ENCODE measurements around the gene SLC39A11. TPM values are rescaled to one million over a fixed set of nuclear protein-coding genes. Genes with fewer than 3 reads are reported as not detected.

The SLC39A11 gene
- total RNA-seq, 6 donors from 2014 or later: 16.3 to 57.6 (median 29.5) TPM

DNA sequence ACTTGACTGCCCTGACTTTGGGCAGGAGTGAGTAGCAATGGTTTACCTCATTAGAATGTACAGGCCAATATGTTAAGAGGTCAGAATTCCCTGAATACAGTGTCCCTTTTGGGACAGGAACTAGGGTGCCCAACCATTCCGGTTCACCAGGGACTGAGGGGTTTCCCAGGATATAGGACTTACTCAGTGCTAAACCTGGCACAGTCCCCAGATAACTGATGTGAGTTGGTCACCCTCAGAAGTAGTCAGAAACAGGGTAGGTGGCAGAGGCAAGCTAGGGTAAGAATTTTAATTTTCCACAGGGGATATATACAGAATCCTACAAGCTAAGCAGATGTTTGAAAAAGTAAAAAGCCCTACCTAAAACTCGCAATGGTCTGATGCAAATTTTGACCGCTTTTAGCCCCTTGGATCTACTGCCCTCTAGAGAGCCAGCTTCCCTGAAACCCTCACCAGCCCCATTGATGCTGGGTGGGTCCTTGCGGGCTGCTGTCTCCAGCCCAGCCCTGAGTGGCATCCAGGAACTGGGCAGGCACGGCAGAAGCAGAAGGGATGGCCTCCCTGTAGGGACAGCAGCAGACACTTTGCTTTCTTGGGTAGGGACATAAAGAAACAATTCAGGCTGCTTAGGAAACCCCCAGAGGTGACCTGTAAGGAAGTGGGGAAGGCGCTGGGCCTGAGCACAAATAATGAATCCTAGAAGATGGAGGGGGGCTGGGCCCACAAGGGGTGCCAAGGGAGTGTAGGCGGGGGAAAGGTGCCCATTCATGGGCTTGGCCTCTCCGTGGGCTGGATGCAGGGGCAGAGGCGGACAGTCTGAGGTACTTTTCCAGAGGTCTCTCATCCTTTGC, 434.8 kb downstream of the SLC39A11 start:
- ATAC-seq (ENCODE audit: low FRiP score in 2 of 2) (peak in 1 of 2 donors; percentile 21), DNase-seq (no peak)
- Histone ChIP-seq H3K4me3 (no peak overlapping the region), H3K27me3 (no peaks in the 10 kb centered on the region), H3K36me3 (no peaks in the 10 kb centered on the region), H3K9me3 (no peaks in the 10 kb centered on the region), H3K4me1 (no peaks in the 10 kb centered on the region), H3K27ac (no peak overlapping the region)
- 81 to 93% methylated on average over 9 of the region's 9 CpGs for WGBS, 2 donors
- TF ChIP-seq EP300 (IDR thresholded peaks at IDR 0.05) (no peak), POLR2A (IDR thresholded peaks at IDR 0.05) (no peak), POLR2AphosphoS5 (IDR thresholded peaks at IDR 0.05) (no peak)
- TF ChIP-seq, protein P1, sequence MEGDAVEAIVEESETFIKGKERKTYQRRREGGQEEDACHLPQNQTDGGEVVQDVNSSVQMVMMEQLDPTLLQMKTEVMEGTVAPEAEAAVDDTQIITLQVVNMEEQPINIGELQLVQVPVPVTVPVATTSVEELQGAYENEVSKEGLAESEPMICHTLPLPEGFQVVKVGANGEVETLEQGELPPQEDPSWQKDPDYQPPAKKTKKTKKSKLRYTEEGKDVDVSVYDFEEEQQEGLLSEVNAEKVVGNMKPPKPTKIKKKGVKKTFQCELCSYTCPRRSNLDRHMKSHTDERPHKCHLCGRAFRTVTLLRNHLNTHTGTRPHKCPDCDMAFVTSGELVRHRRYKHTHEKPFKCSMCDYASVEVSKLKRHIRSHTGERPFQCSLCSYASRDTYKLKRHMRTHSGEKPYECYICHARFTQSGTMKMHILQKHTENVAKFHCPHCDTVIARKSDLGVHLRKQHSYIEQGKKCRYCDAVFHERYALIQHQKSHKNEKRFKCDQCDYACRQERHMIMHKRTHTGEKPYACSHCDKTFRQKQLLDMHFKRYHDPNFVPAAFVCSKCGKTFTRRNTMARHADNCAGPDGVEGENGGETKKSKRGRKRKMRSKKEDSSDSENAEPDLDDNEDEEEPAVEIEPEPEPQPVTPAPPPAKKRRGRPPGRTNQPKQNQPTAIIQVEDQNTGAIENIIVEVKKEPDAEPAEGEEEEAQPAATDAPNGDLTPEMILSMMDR (IDR thresholded peaks at IDR 0.05): no peak

DNA sequence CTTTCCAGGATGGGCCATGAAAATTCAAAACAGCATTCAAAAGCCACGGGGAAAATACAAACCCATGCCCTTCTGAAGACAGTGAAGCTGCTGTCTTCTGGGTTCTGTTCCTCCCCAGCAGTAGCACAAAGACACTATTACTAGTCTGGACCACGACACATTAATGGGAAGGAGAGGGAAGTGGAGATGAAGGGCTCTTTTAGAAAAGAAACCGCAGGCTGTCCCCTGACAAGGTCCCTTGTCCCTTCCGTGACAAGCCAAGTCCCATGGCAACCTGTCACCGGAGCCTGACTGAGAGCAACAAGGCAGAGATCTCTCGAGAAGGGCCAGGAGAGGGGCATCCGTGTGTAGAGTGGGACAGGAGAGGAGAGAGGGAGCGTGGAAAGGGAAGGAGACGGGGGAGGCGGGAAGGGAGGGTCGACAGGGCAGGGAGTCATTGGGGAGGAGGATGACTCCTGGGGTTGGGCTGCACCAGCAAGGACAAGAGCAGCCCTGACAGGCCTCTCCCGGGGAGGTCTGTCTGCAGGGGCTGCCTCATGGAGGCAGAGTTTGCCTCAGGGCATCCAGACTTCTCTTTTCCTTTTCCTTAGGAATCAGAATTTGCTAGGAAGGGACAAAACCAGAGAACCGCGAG, 436.2 kb downstream of the SLC39A11 start:
- WGBS, 2 donors: 85 to 88% methylated on average over 14 of the region's 14 CpGs
- H3K27me3 ChIP-seq: no peaks in the 10 kb centered on the region
- no peak for ATAC-seq (ENCODE audit: low FRiP score in 2 of 2)
- no peaks in the 10 kb centered on the region for H3K4me1 ChIP-seq
- H3K4me3 ChIP-seq: no peak overlapping the region
- no peaks in the 10 kb centered on the region for H3K9me3 ChIP-seq
- H3K36me3 ChIP-seq: no peaks in the 10 kb centered on the region
- TF ChIP-seq POLR2A (IDR thresholded peaks at IDR 0.05) (no peak), POLR2AphosphoS5 (IDR thresholded peaks at IDR 0.05) (no peak), EP300 (IDR thresholded peaks at IDR 0.05) (no peak)
- TF ChIP-seq, protein P1 (IDR thresholded peaks at IDR 0.05): no peak
- no peak for DNase-seq
- no peak overlapping the region for H3K27ac ChIP-seq

DNA sequence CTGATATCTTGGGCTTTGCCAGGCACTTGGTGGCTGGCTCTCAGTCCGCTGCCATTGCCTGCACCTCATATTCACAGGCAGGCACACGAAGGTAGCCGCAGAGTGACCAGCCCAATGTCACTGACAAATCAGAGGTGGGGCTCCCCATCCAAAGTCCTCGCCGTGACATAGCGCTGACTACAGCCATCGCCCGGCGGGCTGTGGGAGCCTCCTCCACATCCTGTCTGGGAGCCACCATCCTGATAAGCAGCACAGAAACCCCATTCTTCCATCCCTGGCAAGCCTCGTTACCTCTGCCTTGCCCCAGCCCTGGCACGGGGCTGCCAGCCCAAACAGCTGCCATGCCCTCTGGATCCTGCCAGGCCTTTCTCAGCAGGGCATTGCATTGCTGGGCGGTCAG, 437.8 kb downstream of the SLC39A11 start:
- 91 to 93% methylated on average over 9 to 12 of the region's 12 CpGs for WGBS, 2 donors

DNA sequence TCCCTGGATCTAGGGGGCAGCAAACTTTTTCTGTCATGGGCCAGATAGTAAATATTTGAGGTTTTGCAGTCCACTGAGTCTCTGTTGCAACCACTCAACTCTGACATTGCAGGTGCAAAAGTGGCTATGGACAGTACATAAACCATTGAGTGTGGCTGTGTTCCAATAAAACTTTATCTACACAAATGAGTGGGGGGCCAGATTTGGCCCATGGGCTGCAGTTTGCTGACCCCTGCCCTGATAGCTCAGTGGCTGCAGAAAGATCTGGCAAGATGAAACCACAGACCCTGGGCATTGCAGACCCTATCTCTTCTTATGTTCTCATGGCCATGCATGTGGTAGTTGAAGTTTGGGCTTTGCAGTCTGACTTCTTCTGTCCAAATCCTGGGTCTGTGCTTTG, 440.5 kb downstream of the SLC39A11 start:
- TF ChIP-seq, protein P1 (IDR thresholded peaks at IDR 0.05): no peak
- no peak for TF ChIP-seq EP300 (IDR thresholded peaks at IDR 0.05)
- TF ChIP-seq POLR2AphosphoS5 (IDR thresholded peaks at IDR 0.05): no peak
- H3K9me3 ChIP-seq: no peaks in the 10 kb centered on the region
- no peaks in the 10 kb centered on the region for H3K4me1 ChIP-seq
- ATAC-seq (ENCODE audit: low FRiP score in 2 of 2): no peak
- DNase-seq: no peak
- no peaks in the 10 kb centered on the region for H3K36me3 ChIP-seq
- no peak overlapping the region for H3K27ac ChIP-seq
- no peak overlapping the region for H3K4me3 ChIP-seq
- no peaks in the 10 kb centered on the region for H3K27me3 ChIP-seq

More for the DNA sequence above, 437.8 kb downstream of the SLC39A11 start:
- Histone ChIP-seq H3K27ac (no peak overlapping the region), H3K9me3 (no peaks in the 10 kb centered on the region), H3K27me3 (no peaks in the 10 kb centered on the region), H3K36me3 (no peaks in the 10 kb centered on the region), H3K4me3 (no peak overlapping the region), H3K4me1 (no peaks in the 10 kb centered on the region)
- DNase-seq (peak in 1 of 2 donors; percentile 47), ATAC-seq (ENCODE audit: low FRiP score in 2 of 2) (no peak)
- no peak for TF ChIP-seq POLR2A (IDR thresholded peaks at IDR 0.05)
- TF ChIP-seq EP300 (IDR thresholded peaks at IDR 0.05): no peak
- TF ChIP-seq POLR2AphosphoS5 (IDR thresholded peaks at IDR 0.05): no peak

DNA sequence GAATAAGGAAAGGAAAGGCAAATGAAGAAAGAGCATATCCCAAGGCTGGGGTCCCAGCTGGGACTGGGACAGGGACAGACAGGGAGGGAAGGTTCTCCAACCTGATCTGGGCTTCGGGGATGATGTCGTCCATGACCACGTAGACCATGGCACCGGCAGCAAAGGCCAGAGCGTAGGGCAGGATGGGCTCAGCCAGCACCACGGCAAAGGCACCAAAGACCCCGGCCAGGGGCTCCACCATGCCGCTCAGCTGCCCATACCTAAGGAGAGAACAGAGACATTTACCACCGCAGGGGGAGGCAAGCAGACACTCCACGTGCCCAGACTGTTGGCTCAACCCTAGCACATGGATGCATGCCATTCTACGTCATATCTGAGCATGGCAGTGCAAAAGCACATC, 443.8 kb downstream of the SLC39A11 start:
- H3K4me3 ChIP-seq: no peak overlapping the region
- no peaks in the 10 kb centered on the region for H3K4me1 ChIP-seq
- 96 to 98% methylated on average over 11 of the region's 11 CpGs for WGBS, 2 donors
- no peaks in the 10 kb centered on the region for H3K36me3 ChIP-seq
- DNase-seq (peak in 1 of 2 donors; percentile 56), ATAC-seq (ENCODE audit: low FRiP score in 2 of 2) (no peak)
- H3K27me3 ChIP-seq: no peaks in the 10 kb centered on the region
- no peaks in the 10 kb centered on the region for H3K9me3 ChIP-seq
- H3K27ac ChIP-seq: no peak overlapping the region
- no peak for TF ChIP-seq EP300 (IDR thresholded peaks at IDR 0.05)
- TF ChIP-seq POLR2A (IDR thresholded peaks at IDR 0.05): no peak
- TF ChIP-seq POLR2AphosphoS5 (IDR thresholded peaks at IDR 0.05): no peak
- TF ChIP-seq, protein P1 (IDR thresholded peaks at IDR 0.05): no peak

Data from upper lobe of left lung (tissue), 6 donors.